Measurements from ENCODE around the gene GPRC5D.

- TF ChIP-seq CTCF (IDR thresholded peaks at IDR 0.05) (no peak), POLR2AphosphoS5 (IDR thresholded peaks at IDR 0.05) (no peak), POLR2A (IDR thresholded peaks at IDR 0.05) (no peak)
Observed at GRCh38 chr12:12934556-12934955, 17.4 kb downstream of the GPRC5D start.
